ENCODE measurements around the gene ID3. TPM values are rescaled to one million over a fixed set of nuclear protein-coding genes. Genes with fewer than 3 reads are reported as not detected.

The ID3 gene
- total RNA-seq, 1 donor: 32.4 TPM

GRCh38 chr1:23568608-23569383, 9.5 kb upstream of the ID3 start:
- H3K4me3 ChIP-seq (ENCODE audit: low read depth, low read length): peak overlapping the region; percentile 62
- TF ChIP-seq CTCF (IDR thresholded peaks at IDR 0.05; ENCODE audit: insufficient read depth, low read depth, low read length): no peak
- no peak for DNase-seq (ENCODE audit: low read depth)

- peak overlapping the region; percentile 62 for H3K4me3 ChIP-seq (ENCODE audit: low read depth, low read length)
- TF ChIP-seq CTCF (IDR thresholded peaks at IDR 0.05; ENCODE audit: insufficient read depth, low read depth, low read length): no peak
- no peak for DNase-seq (ENCODE audit: low read depth)
Observed at GRCh38 chr1:23567996-23568607, 8.8 kb upstream of the ID3 start.

GRCh38 chr1:23567629-23567995, 8.3 kb upstream of the ID3 start:
- peak overlapping the region; percentile 62 for H3K4me3 ChIP-seq (ENCODE audit: low read depth, low read length)
- no peak for DNase-seq (ENCODE audit: low read depth)

GRCh38 chr1:23566304-23566703, 7.0 kb upstream of the ID3 start:
- DNase-seq (ENCODE audit: low read depth): no peak
- TF ChIP-seq CTCF (IDR thresholded peaks at IDR 0.05; ENCODE audit: insufficient read depth, low read depth, low read length): peak; percentile 34
- no peak overlapping the region for H3K4me3 ChIP-seq (ENCODE audit: low read depth, low read length)

More at GRCh38 chr1:23567629-23567995, 8.3 kb upstream of the ID3 start:
- no peak for TF ChIP-seq CTCF (IDR thresholded peaks at IDR 0.05; ENCODE audit: insufficient read depth, low read depth, low read length)

GRCh38 chr1:23565776-23566175, 6.5 kb upstream of the ID3 start:
- no peak overlapping the region for H3K4me3 ChIP-seq (ENCODE audit: low read depth, low read length)
- TF ChIP-seq CTCF (IDR thresholded peaks at IDR 0.05; ENCODE audit: insufficient read depth, low read depth, low read length): no peak
- no peak for DNase-seq (ENCODE audit: low read depth)

- DNase-seq (ENCODE audit: low read depth): no peak
- TF ChIP-seq CTCF (IDR thresholded peaks at IDR 0.05; ENCODE audit: insufficient read depth, low read depth, low read length): no peak
Observed at GRCh38 chr1:23564529-23565122, 5.3 kb upstream of the ID3 start.

More at GRCh38 chr1:23564529-23565122, 5.3 kb upstream of the ID3 start:
- H3K4me3 ChIP-seq (ENCODE audit: low read depth, low read length): no peak overlapping the region

Data from fibroblast of villous mesenchyme (primary cell).